Measurements from ENCODE around the gene STING1.
"Not testable (repeated sequence)": the region's sequence is repeated elsewhere in the genome, so short reads cannot be mapped to it uniquely, and the experiment has no call there.

Gene STING1

DNA sequence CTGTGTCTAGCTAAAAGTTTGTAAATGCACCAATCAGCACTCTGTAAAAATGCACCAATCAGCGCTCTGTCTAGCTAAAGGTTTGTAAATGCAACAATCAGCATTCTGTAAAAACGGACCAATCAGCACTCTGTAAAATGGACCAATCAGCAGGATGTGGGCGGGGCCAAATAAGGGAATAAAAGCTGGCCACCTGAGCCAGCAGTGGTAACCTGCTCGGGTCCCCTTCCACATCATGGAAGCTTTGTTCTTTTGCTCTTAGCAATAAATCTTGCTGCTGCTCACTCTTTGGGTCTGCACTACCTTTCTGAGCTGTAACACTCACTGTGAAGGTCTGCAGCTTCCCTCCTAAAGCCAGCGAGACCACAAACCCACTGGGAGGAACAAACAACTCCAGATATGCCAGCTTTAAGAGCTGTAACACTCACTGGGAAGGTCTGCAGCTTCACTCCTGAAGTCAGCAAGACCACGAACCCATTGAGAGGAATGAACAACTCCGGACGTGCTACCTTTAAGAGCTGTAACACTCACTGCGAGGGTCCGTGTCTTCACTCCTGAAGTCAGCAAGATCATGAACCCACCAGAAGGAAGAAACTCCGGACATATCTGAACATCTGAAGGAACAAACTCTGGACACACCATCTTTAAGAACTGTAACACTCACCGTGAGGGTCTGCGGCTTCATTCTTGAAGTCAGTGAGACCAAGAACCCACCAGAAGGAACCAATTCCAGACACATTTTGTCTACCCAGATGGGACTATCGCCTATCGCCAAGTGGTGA, 20.7 kb upstream of the STING1 start:
- DNase-seq, result not testable (repeated sequence)

- DNase-seq, result no peak
These were observed 18.8 kb upstream of the STING1 start for GRCh38 chr5:139501381-139501780.

DNA sequence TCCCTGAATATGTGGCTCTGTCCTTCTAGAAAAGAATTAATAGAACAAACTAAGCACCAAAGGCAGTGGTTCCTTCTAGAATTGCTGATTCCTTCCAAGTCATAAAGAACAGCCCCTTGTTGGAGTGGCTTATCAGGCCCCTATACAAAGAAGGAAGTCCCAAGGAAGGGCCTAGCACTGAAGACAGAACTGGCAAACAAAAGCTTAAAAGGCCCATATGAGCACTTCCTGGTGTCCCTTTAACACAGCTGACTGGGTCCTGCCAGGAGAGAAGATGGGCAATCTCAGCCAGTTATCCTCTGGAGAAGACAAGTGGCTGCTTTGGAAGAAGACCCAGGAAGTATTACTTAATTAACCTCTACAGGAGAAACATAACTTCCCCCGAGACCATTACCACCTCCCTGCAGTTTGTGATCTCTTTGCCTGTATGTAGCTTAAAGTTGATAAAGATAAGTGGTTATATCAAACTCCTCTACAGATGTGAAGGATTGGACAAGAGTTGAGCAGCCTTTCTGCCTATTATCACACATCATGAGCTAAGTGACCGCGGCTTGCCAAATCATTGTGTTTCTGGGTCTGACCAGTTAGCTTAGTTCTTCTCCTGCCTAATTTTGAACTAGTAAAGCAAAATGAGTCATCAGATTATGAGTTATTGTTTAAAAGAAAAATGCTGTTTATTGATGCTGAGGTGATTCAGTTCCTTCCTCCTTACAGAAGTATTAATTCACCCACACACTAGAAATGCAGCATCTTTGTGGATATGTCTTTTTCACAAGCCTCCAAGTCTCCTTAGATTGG, 13.3 kb upstream of the STING1 start:
- no peak for DNase-seq

DNA sequence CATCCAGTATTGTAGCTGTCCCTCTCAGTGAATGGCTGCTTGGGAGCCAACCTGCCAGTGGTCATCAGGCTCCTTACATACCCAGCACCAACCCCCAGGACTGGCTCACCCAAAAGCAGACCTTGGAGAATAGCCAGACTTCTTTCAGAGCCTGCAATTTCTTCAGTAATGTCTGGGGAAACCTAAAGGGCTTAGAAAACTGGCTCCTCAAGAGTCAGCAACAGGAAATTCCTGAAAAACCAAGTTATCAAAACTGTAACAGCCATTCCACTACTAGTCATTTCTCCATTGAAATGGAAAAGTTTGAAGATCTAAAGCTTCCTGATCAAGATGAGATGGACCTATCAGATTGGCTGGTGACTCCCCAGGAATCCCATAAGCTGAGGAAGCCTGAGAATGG, 12.3 kb upstream of the STING1 start:
- peak; percentile 78 for DNase-seq

DNA sequence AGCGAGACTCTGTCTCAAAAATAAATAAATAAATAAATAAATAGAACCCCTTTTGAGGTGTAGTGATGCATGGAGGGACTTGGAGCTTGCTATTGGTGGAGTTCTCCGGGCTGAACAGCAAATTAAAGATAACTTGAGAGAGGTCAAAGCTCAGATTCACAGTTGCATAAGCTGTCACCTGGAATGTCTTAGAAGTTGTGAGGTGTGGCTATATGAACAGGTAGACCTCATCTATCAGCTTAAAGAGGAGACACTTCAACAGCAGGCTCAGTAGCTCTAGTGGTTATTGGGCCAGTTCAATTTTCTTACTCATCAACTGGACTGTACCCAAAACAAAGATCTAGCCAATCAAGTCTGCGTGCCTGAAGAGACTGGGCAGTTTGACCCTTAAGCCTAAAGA, 11.7 kb upstream of the STING1 start:
- DNase-seq, result no peak

DNA sequence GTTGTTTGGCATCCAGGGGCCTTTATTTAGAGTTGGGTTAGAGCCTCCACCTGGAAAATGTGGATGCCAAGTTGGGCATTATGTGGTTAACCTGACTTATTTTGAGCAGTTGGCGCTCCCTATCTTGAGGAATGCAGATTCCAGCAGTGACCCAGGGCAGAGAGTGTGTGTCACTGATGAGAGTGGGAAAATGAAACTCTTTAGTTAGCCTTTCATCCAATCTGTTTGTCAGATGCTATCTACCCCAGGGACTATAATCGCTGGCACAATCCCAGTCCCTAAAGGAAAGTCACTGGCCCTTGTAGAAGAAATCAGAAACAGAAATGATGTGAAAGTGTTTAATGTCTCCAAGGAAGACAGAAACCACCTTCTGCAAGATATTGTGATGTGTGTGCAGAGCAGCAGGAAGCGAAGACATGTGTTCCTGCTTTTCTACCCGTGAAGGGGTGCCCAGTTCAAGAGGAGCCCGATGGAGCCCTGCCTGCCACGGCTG, 10.2 kb upstream of the STING1 start:
- peak; percentile 60 for DNase-seq

DNA sequence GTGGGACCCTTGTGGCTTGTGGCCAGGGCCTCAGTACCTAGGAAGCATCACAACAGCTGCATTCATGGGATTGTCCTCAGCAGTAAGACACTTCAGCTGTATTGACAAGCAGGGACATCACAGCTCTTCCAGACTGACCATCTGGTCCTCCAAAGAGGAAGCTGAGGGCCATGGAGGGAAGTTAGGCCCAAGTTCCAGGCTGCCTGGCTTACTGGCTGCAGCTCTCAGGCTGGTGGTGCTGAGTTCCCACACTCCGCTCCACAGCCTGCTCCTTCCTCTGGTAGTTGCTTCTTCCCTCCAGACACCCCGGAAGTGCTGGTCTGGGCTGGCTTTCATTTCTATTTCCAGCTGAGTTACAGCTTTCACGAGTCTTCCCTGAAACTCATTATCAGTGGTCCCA, 5.7 kb upstream of the STING1 start:
- no peak for DNase-seq

DNA sequence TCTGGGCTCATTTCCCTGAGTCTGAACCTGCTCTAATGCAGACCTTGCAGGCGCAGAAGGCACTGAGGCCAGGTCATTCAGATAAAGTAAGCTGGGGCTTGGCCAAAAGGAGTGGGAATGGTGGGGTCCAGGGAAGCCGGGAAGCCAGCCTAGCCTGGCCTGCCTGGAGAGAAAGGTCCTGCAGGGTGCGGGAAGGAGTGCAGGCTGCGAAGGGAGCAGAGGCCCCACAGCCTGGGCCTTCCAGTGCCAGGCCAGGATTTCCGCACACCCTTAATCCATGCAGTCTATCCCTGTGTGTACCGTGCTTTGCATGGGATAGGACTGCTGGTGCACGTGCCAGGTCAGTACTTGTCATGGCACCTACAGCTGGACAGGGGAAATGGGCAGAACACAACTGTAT, 3.6 kb upstream of the STING1 start:
- no peak for DNase-seq

- DNase-seq, result not testable (repeated sequence)
These were observed 291 bp upstream of the STING1 start for GRCh38 chr5:139482890-139483208.

- DNase-seq, result peak; percentile 32
These were observed 943 bp downstream of the STING1 start for GRCh38 chr5:139481580-139482049.

DNA sequence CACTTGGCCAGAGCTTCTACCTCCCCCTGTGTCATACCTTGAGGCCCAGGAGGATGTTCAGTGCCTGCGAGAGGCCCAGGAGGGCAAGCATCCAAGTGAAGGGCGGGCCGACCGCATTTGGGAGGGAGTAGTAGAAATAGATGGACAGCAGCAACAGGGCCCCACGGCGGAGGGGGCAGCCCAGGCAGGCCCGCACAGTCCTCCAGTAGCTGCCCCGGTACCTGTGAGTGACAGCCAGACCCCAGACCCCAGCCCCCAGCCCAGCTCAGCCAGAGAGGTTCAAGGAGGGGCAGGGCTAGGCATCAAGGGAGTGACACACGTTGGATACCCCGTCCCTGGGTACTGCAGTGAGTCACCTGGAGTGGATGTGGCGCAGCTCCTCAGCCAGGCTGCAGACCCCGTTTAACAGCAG, 1.4 kb downstream of the STING1 start:
- DNase-seq, result no peak

DNA sequence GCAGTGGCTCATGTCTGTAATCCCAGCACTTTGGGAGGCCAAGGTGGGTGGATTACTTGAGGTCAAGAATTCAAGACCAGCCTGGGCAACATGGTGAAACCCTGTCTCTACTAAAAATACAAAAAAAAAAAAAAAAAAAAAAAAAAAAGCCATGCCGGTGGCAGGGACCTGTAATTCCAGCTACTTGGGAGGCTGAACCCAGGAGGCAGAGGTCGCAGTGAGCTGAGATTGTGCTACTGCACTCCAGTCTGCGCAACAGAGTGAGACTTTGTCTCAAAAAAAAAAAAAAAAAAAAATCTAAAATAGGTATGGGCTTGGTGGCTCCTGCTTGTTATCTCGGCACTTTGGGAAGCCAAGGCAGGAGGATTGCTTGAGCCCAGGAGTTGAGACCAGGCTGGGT, 2.8 kb downstream of the STING1 start:
- DNase-seq, result not testable (repeated sequence)

DNA sequence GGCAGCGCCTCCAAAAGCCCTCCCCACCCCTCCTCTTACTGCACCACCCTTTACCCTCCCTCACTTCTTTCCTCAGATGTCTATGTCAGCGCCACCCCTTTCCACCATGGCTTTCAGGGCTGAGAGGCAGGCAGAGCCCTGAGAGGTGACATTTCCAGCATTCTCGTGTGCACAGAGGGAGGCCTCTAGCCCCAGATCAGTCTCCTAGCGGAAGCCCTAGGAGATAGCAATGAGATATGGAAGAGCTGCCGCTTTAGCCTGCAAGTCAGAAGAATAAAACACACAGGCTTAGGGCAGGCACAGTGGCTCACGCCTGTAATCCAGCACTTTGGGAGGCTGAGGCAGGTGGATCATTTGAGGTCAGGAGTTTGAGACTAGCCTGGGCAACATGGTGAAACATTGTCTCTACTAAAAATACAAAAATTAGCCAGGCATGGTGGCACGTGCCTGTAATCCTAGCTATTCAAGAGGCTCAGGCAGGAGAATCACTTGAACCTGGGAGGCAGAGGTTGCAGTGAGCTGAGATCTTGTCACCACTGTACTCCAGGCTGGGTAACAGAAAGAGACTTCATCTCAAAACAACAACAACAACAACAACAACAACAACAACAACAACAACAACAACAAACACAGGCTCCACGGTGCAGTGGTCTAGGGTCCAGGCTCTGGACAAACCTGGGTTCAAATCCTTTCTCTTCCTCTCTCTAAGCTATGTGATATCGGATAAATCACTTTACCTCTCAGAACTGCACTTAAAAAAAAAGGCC, 3.7 kb downstream of the STING1 start:
- DNase-seq, result not testable (repeated sequence)

- DNase-seq, result no peak
These were observed 6.5 kb downstream of the STING1 start for GRCh38 chr5:139475865-139476617.

GRCh38 chr5:139474890-139475791, 7.4 kb downstream of the STING1 start:
- DNase-seq, result peak; percentile 63

- peak; percentile 59 for DNase-seq
These were observed 9.0 kb downstream of the STING1 start for GRCh38 chr5:139473565-139473964.

- DNase-seq, result peak; percentile 24
These were observed 9.5 kb downstream of the STING1 start for GRCh38 chr5:139473105-139473504.

DNA sequence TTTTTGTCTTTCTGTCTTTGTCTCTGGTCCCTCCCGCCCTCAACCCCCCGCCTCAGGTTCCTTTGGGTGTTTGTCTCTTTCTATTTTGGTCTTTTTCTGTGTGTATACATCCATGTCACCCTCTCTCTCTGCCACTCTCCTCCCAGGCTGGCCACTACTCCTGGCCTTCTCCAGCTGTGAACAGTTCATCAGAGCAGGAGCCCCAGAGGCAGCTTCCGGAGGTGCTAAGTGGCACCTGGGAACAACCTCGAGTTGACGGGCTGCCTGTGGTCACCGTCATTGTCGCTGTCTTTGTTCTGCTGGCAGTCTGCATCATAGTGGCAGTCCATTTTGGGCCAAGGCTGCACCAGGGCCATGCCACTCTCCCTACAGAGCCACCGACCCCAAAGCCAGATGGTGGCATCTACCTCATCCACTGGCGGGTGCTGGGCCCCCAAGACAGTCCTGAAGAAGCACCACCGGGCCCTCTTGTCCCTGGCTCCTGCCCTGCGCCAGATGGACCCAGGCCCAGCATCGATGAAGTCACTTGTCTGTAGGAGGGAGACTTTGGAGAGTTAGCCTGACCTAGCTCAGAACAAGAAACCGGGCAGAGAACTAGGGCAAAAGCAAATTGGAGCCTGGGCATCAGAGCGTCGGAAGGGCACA, 10.1 kb downstream of the STING1 start:
- DNase-seq, result no peak

- no peak for DNase-seq
These were observed 11.7 kb downstream of the STING1 start, which contains the start of gene SMIM33 for GRCh38 chr5:139470821-139471300. SMIM33 (plus strand) TSS chr5:139471004; CDS start chr5:139471122, 118 bp downstream.

GRCh38 chr5:139468421-139468931, 14.1 kb downstream of the STING1 start:
- DNase-seq, result no peak
